GM18867 (cell line): Measurements from ENCODE around the gene DHX9.
A peak's percentile ranks its signal among the peaks of the same experiment; 100 is the strongest.
"Not testable (repeated sequence)": the region's sequence is repeated elsewhere in the genome, so short reads cannot be mapped to it uniquely, and the experiment has no call there.

Experiments
- ATAC-seq: cut with Tn5 transposase; IDR thresholded peaks from one replicate; pipeline ENCODE4 v1.9.1; 2021; ENCODE audit warnings: mild to moderate bottlenecking, moderate library complexity; ENCODE audit not compliant: unreplicated experiment

DHX9 gene

DNA sequence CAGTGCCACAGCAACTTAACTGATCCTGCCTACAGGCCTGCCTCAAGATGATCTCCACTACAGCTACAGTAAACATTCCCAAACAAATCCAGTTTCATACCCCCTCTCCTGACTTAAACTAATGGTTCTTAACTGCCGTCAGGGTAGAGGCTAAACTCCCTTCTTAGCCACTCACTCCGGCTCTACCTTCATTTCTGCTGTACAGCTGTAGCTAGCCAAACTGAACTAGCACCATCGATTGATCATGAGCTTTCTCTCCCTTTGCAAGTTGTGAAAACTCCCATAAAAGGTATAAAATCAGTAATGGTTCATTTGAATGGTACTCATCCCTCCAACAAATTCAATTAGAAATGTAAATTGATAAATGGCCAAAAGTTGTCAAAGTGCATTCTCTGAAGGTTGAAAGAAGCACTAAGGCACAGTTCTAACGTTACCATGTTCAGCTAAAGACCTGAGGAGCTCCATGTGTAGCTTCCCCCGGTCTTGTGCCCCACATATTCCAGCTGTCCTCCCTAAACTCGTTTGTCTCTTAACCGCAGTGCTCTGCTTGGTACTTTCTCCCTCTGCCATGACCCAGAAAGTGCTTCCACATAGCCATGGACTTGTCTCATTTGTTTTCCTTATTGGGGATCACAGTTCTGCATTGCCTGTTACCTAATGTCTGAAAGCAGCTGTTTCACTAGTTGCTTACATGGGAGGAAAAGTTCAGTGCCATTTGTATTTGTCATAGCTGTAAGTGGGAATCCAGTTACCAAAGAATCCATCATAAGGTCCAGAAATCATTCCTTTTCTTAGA lies 49.8 kb downstream of the DHX9 start:
- no peak for ATAC-seq

DNA sequence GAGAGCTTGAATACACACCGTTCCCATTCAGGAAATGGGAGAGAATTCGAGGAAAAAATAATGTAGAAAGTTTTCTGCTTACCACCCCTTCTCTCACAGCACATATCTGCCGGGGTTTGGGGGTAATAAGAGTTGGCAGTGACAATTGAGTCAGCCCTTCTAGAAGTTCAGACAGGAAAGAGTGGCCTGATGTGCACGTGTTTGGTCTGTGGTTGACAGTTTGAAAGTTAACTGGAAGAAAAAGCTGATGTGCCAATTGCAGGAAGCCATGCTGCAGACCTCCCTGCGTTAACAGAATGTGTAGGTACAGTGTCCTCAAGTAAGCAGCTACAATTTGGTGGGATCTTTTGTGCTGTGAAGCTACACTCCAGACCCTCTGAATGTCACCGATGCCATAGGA lies 50.9 kb downstream of the DHX9 start:
- ATAC-seq = no peak

DNA sequence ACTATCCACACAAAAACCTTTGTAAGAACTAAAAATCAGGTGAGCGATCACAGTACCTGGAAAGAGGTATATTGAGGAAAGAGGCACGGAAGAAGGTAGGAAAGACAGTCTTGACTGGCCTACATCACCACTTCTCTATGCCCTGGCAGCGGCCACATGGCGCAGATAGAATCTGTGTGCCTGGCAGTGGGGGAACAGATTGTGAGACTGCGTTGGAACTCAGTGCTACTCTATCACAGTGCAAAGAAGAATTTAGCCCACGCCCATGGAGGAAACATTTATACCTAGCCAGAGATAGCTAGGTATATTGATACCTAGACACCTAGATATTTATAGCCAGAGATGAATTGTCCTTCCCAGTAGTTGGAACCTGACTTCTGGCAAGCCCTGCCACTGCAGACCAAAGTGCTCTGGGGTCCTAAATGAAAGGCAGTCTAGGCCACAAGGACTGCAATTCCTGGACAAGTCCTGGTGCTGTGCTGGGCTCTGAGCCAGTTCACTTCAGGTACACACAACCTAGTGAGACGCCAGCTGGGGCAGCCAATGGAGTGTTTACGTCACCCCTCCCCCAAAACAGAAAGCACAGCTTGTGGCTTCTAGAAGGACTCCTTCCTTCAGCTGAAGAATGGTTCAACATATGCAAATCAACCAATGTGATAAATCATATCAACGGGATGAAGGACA lies 51.9 kb downstream of the DHX9 start:
- no peak for ATAC-seq

DNA sequence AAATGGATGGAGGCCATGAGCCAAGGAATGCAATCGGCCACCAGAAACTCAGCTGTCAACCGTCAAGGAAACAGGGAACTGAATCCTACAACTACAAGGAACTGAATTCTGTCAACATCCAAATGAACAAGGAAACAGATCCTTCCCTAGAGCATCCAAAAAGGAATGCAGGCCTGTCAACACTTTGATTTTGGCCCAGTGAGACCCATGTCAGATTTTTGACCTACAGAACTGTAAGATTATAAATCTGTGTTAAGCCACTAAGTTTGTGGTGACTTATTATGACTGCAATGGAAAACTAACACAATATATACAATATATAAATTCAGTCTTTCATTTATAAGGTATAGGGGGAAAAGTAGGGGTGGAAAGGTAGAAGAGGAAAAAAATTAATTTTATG lies 58.5 kb downstream of the DHX9 start:
- no peak for ATAC-seq

DNA sequence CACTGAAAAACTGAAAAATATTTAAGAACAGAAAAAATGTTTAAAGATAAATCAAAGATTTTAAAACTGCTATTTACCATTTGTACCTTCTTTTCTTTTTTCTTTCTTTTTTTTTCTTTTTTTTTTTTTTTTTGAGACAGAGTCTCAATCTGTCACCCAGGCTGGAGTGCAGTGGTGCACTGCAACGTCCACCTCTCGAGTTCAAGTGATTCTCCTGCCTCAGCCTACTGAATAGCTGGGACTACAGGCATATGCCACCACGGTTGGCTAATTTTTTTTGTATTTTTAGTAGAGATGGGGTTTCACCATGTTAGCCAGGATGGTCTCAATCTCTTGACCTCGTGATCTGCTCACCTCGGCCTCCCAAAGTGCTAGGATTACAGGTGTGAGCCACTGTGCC lies 62.8 kb downstream of the DHX9 start:
- ATAC-seq = not testable (repeated sequence)

DNA sequence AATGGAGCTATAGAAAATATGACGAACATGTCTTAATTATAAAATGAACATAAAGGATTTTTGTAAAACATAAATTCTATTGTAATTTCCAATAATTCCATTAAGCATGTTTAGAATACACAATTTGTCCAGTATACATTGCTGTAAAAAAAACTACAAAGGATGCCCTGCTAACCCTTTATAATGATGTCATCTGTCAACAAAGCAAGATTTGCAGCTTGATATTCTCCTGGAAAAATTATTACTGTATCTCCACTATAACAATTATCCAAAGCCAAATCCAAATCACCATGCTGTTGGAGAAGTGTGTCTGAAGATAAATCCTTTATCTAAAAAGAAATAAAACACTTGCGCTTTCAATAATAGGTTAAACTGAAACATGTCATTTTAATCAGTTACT lies 66.2 kb downstream of the DHX9 start:
- no peak for ATAC-seq

DNA sequence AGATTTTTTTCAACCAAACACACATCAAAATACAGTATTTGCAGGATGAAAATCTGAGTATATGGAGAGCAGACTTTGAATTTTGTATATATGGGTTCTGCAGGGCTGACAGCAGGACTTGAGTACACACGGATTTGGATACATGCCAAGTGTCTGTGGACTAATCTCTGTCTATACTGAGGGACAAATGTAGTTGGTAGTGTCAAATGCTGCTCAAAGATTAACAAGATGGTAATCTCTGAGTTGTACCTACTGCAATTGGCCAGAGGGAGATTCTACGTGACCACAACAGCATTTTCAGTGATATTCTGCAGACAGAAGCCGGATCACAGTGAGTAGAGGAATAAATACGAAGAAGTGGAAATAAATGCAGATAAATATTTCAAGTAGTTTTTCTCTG lies 70.4 kb downstream of the DHX9 start:
- no peak for ATAC-seq

DNA sequence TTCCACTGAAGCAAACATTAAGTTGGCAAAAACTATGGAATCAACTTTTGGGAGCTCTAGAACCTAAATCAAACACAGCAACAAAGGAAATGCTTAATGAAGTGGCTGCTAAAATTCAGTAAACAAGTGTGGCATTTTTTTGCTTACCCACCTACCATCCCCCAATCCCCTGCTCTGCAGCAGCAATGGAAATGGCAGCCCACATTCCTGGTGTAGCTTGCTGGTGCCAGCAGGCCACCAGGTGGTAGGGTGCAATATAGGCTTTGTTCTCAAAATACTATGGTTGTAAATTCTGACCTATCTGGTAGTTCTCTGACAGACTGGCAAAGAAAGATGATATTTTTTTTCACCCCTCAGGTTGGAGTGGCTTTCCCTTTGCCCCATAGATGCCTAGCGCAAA lies 71.0 kb downstream of the DHX9 start:
- ATAC-seq = no peak

DNA sequence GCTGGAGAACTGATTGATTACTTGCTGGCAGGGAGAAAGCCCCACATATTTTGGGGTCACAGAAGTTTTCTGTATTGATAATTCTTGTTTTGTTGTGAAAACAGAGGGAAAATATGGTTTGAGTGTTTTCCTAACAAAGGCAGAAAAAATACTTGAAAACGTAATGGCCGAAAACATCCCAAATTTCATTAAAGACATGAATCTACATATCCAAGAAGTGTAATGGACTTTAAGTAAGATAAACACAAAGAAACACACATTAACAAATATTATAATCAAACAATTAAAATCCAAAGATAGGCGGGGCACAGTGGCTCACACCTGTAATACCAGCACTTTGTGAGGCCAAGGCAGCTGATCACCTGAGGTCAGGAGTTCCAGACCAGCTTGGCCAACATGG lies 74.3 kb downstream of the DHX9 start:
- no peak for ATAC-seq

DNA sequence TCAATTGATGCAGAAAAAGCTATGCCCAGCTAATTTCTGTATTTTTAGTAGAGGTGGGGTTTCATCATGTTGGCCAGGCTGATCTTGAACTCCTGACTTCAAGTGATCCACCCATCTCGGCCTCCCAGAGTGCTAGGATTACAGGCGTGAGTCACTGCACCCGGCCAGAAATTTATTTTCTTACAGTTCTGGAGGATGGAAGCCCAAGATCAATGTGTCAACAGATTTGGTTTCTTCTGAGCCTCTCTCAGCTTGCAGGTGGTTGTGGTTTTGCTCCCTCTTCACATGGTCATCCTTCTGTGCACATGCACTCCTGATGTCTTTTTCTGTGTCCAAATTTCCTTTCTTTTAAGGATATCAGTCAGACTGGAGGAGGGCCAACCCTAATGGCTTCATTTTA lies 78.2 kb downstream of the DHX9 start:
- no peak for ATAC-seq

DNA sequence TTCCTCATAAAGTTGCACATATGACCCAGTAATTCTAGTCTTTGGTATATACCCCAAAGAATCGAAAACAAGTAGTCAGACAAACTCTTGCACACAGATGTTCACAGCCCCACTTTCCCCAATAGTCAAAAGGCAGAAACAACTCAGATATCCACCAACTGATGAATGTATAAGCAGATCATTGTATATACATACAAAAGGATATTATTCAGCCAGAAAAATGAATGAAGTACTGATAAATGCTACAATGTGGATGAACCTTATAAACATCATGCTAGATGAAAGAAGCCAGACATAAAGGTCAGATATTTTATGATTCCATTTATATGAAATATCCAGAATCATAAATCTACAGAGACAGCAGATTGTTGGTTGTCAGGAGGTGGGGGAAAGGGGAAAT lies 86.5 kb downstream of the DHX9 start:
- ATAC-seq = no peak

DNA sequence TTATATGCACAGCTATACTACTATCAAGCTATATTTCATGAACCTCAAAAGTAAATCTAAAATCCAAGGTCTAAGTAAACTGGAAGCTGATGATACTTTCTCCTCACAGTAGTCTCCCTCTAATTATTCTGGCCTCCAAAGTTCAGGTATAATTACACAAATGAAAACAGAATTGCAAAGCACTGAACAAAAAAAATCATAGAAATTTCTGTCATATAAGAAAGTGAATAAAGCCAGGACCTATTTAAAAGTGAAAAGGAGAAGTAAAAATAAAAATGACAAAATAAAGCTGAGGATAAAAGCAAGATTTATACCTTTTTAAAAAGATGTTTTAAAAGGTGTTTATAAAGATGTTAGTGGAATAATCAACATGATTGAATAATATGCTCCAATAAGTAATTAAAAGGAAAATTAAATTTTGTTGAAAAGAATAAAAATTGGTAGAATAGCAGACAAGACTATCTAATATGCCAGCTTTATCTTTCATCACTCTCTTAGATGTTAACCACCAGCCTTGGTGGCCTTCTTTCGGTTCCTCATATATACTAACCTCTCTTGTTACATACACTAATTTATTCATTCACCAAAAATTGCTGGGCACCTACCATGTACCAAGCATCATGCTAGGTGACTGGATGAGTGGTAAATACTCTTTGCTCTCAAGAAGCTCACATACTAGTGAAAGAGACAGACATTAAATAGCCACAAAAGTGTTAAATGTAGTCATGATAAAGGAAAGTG lies 88.7 kb downstream of the DHX9 start:
- peak; percentile 81 for ATAC-seq

DNA sequence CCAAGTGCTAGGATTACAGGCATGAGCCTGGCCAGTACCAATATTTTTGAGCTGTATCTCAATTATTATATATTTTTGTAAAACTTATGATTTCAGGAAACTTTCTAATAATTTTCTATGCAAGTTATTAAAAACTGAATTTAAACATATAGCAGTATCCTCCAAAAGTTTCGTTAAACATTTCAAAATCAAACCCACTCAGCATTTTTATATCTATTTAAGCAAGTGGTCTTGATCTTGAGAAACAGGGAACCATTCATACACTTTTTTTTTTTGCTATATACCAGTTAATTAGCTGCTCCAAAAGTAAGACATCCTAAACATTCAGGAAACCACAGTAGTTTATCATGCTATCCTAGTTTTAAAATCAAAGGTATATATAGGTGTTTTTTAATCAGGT lies 91.8 kb downstream of the DHX9 start:
- ATAC-seq = no peak

DNA sequence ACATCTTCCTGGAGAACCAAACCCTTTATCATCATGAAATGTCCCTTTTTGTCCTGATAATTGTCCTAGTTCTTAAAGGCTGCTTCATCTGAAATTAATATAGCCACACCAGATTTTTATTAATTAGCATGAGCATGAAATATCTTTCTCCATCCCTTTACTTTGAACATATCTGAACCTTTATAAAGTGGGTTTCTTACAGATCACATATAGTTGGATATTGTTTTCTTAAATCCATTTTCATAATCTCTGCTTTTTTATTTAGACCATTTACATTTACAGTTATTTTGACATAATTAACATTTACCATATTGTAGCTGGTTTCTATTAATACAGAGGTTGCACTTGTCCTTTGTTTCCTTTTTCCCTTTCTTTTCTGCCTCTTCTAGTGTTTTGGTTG lies 96.6 kb downstream of the DHX9 start:
- ATAC-seq = no peak
